Astrocyte (in vitro differentiated cells and primary cell): Measurements from ENCODE around the gene CD70. TPM values are rescaled to one million over a fixed set of nuclear protein-coding genes. Genes with fewer than 3 reads are reported as not detected.
"Not testable (repeated sequence)": the region's sequence is repeated elsewhere in the genome, so short reads cannot be mapped to it uniquely, and the experiment has no call there.

ENCODE experiments used
- DNase-seq: peaks from one replicate; pipeline ENCODE4 v3.0.0-alpha.2; 2010; ENCODE audit warnings: low read depth
- FAIRE-seq: peaks from 2 replicates; lab custom pipeline; 2011; peaks lifted over from hg19 to GRCh38; lab: Jason Lieb, UNC
- H2AFZ ChIP-seq: 2 replicates; pipeline ENCODE4 v1.6.0; 2012; ENCODE audit warnings: low read depth, low read length, inconsistent platforms
- H3K27ac ChIP-seq: 2 replicates; pipeline ENCODE4 v1.5.1; 2011; ENCODE audit warnings: low read depth, low read length, inconsistent platforms
- H3K27me3 ChIP-seq: 2 replicates; pipeline ENCODE4 v1.6.0; 2011; ENCODE audit warnings: low read length, inconsistent platforms; ENCODE audit not compliant: insufficient read depth
- H3K36me3 ChIP-seq: 2 replicates; pipeline ENCODE4 v1.5.1; 2011; ENCODE audit warnings: low read length, inconsistent platforms; ENCODE audit not compliant: insufficient read depth
- H3K4me1 ChIP-seq: 2 replicates; pipeline ENCODE4 v1.5.1; 2011; ENCODE audit warnings: low read length, inconsistent platforms; ENCODE audit not compliant: insufficient read depth
- H3K4me2 ChIP-seq: 2 replicates; pipeline ENCODE4 v1.6.0; 2012; ENCODE audit warnings: low read length, inconsistent platforms
- H3K4me3 ChIP-seq: 2 replicates; pipeline ENCODE4 v1.5.1; 2011; ENCODE audit warnings: low read depth, mild to moderate bottlenecking, low read length, inconsistent platforms; ENCODE audit not compliant: insufficient read depth
- H3K79me2 ChIP-seq: 2 replicates; pipeline ENCODE4 v1.6.0; 2012; ENCODE audit warnings: mild to moderate bottlenecking, low read length, inconsistent platforms; ENCODE audit not compliant: insufficient read depth
- H3K9ac ChIP-seq: 2 replicates; pipeline ENCODE4 v1.6.0; 2012; ENCODE audit warnings: mild to moderate bottlenecking, low read length, inconsistent platforms
- H3K9me3 ChIP-seq: 2 replicates; pipeline ENCODE4 v1.5.1; 2012; ENCODE audit warnings: low read depth, mild to moderate bottlenecking, low read length, inconsistent platforms; ENCODE audit not compliant: insufficient read depth
- H4K20me1 ChIP-seq: 2 replicates; pipeline ENCODE4 v1.6.0; 2012; ENCODE audit warnings: low read length, inconsistent platforms; ENCODE audit not compliant: insufficient read depth
- H3K27ac Mint-ChIP-seq: one replicate; pipeline ENCODE4 v1.8.0; 2021; ENCODE audit warnings: mild to moderate bottlenecking, mixed read lengths; ENCODE audit not compliant: unreplicated experiment
- H3K27me3 Mint-ChIP-seq: one replicate; pipeline ENCODE4 v1.8.0; 2021; ENCODE audit warnings: low read depth, mixed read lengths; ENCODE audit not compliant: unreplicated experiment
- H3K36me3 Mint-ChIP-seq: one replicate; pipeline ENCODE4 v1.8.0; 2021; ENCODE audit warnings: low read depth, mixed read lengths; ENCODE audit not compliant: unreplicated experiment
- H3K4me1 Mint-ChIP-seq: one replicate; pipeline ENCODE4 v1.8.0; 2021; ENCODE audit warnings: low read depth, mixed read lengths; ENCODE audit not compliant: unreplicated experiment
- H3K4me3 Mint-ChIP-seq: one replicate; pipeline ENCODE4 v1.8.0; 2021; ENCODE audit warnings: mild to moderate bottlenecking, moderate library complexity, mixed read lengths; ENCODE audit not compliant: unreplicated experiment
- H3K9me3 Mint-ChIP-seq: one replicate; pipeline ENCODE4 v1.8.0; 2021; ENCODE audit warnings: mild to moderate bottlenecking, mixed read lengths; ENCODE audit not compliant: unreplicated experiment
- CTCF ChIP-seq: IDR thresholded peaks from 2 replicates; pipeline ENCODE4 v1.5.1; 2011; ENCODE audit warnings: low read depth, mild to moderate bottlenecking, inconsistent platforms, low read length, moderate library complexity; ENCODE audit not compliant: insufficient read depth
- EZH2 ChIP-seq: IDR thresholded peaks from 2 replicates; pipeline ENCODE4 v1.6.1; 2012; ENCODE audit warnings: mild to moderate bottlenecking, low read length, inconsistent platforms; ENCODE audit not compliant: insufficient read depth
- total RNA-seq: library from RNA; stranded (reverse); gene quantifications from 2 replicates; pipeline ENCODE4 v1.2.1, GENCODE V29; 2021

Gene CD70
- total RNA-seq, 1 donor from 2014 or later: 0.48 TPM

- not testable (repeated sequence) for H3K4me3 Mint-ChIP-seq, H3K4me3 ChIP-seq, H3K9me3 ChIP-seq, H2AFZ ChIP-seq, H3K27ac ChIP-seq, H3K79me2 ChIP-seq, H3K36me3 ChIP-seq, H3K27me3 ChIP-seq, H3K9ac ChIP-seq, H3K36me3 Mint-ChIP-seq, H3K4me1 ChIP-seq, H4K20me1 ChIP-seq, H3K4me1 Mint-ChIP-seq, H3K27ac Mint-ChIP-seq, H3K9me3 Mint-ChIP-seq, H3K4me2 ChIP-seq, H3K27me3 Mint-ChIP-seq, FAIRE-seq
- TF ChIP-seq CTCF: peak; percentile 45
- peak; percentile 39 for DNase-seq
Measured at GRCh38 chr19:6632747-6633455, 42.0 kb upstream of the CD70 start.

- no peaks in the 10 kb centered on the region for H3K27me3 Mint-ChIP-seq
- FAIRE-seq: no peak
- no peak overlapping the region for H3K27ac ChIP-seq
Measured at GRCh38 chr19:6632002-6632621, 41.2 kb upstream of the CD70 start.

More at GRCh38 chr19:6632002-6632621, 41.2 kb upstream of the CD70 start:
- no peaks in the 10 kb centered on the region for H3K9me3 ChIP-seq
- H3K4me1 Mint-ChIP-seq: no peaks in the 10 kb centered on the region
- no peaks in the 10 kb centered on the region for H3K36me3 Mint-ChIP-seq
- H3K9me3 Mint-ChIP-seq: peaks cover 4% of the 10 kb centered on the region
- no peak overlapping the region for H3K4me3 ChIP-seq
- no peaks in the 10 kb centered on the region for H3K79me2 ChIP-seq
- H3K27me3 ChIP-seq: no peaks in the 10 kb centered on the region
- no peak overlapping the region for H3K9ac ChIP-seq
- H3K4me2 ChIP-seq: no peak overlapping the region
- H3K27ac Mint-ChIP-seq: no peak overlapping the region
- H3K36me3 ChIP-seq: no peaks in the 10 kb centered on the region
- no peaks in the 10 kb centered on the region for H4K20me1 ChIP-seq
- no peak overlapping the region for H3K4me3 Mint-ChIP-seq
- TF ChIP-seq CTCF: peak; percentile 87
- no peak for TF ChIP-seq EZH2
- no peak overlapping the region for H2AFZ ChIP-seq
- no peaks in the 10 kb centered on the region for H3K4me1 ChIP-seq
- peak; percentile 39 for DNase-seq
